Heart left ventricle (tissue), 16 donors: ENCODE measurements around the gene DBNDD1. TPM values are rescaled to one million over a fixed set of nuclear protein-coding genes. Genes with fewer than 3 reads are reported as not detected.

Source experiments
- ATAC-seq, 4 donors: fragments of 200-7000 bp; cut with Tn5 transposase; one replicate each; pipeline ENCODE4 v1.9.1; 2020 to 2022; ENCODE audit warnings: moderate library complexity in 4 of 4, mild to moderate bottlenecking in 3 of 4, moderate number of reproducible peaks in 1 of 4
- DNase-seq, 5 donors: peaks; one replicate each; pipeline ENCODE4 v3.0.0-alpha.2; 2020
- H3K27ac ChIP-seq, 12 donors: fragments of 200-600 bp; sonication (generic) in 4 of 12; one replicate each; pipeline versions ENCODE4 v1.5.0 to v1.8.0; 2016 to 2022; ENCODE audit warnings: mild to moderate bottlenecking in 2 of 12
- H3K27me3 ChIP-seq, 9 donors: fragments of 200-600 bp; sonication (generic) in 2 of 9; one replicate each; pipeline versions ENCODE4 v1.5.1 to v1.8.0; 2016 to 2022; ENCODE audit warnings: mild to moderate bottlenecking in 3 of 9
- H3K36me3 ChIP-seq, 9 donors: fragments of 200-600 bp; sonication (generic) in 2 of 9; one replicate each; pipeline versions ENCODE4 v1.5.0 to v1.8.0; 2018 to 2022; ENCODE audit warnings: mild to moderate bottlenecking in 2 of 9
- H3K4me1 ChIP-seq, 12 donors: fragments of 200-600 bp; sonication (generic) in 4 of 12; one replicate each; pipeline versions ENCODE4 v1.5.0 to v1.8.0; 2016 to 2022; ENCODE audit warnings: mild to moderate bottlenecking in 3 of 12
- H3K4me3 ChIP-seq, 12 donors: fragments of 200-600 bp; sonication (generic) in 4 of 12; one replicate each; pipeline versions ENCODE4 v1.5.0 to v1.8.0; 2017 to 2022; ENCODE audit warnings: mild to moderate bottlenecking in 9 of 12, moderate library complexity in 4 of 12
- H3K9me3 ChIP-seq, 12 donors: fragments of 200-600 bp; sonication (generic) in 4 of 12; one replicate each; pipeline versions ENCODE4 v1.5.0 to v1.8.0; 2016 to 2022; ENCODE audit warnings: mild to moderate bottlenecking in 1 of 12
- CTCF ChIP-seq, 12 donors: fragments of 200-600 bp; sonication (generic) in 4 of 12; IDR thresholded peaks; one replicate each; pipeline versions ENCODE4 v1.5.0 to v1.8.0; 2018 to 2022; ENCODE audit warnings: antibody characterized with exemption in 12 of 12, mild to moderate bottlenecking in 5 of 12
- POLR2A ChIP-seq, 2 donors: fragments of 450-650 bp; IDR thresholded peaks; one replicate each; pipeline ENCODE4 v1.6.1; 2017; ENCODE audit warnings: antibody characterized with exemption in 2 of 2, mild to moderate bottlenecking in 2 of 2, moderate library complexity in 2 of 2
- WGBS, 4 donors: extraction: QIAGEN DNeasy Blood & Tissue Kit in 2 of 4; methylation state at CpG; one replicate each; pipeline versions ENCODE4 v1.1.5 to v1.1.7; 2013 to 2018; 5-methylcytosine and 5-hydroxymethylcytosine counted together
- intact Hi-C, 10 donors: fragments of 100-400 bp; cut with DNase I; formaldehyde crosslinking; loops; one replicate each; pipeline versions ENCODE4 v1.11.1 to v1.14.2; 2022
- polyA plus RNA-seq, 2 donors: library from polyadenylated mRNA; stranded (reverse); fragments of 200-250 nt; gene quantifications; one replicate each; pipeline ENCODE4 v1.2.3, GENCODE V29; 2013
- total RNA-seq, 9 donors: library from RNA; depleted of rRNA in 2 of 9; stranded (reverse); fragments of >200 nt in 2 of 9; fragmentation: NEBNext Ultra II Directional in 3 of 9; extraction: Animal tissue kit (Norgen Biotek cat#: 25700) in 3 of 9; gene quantifications; one replicate each; pipeline versions ENCODE4 v1.1.0 to v1.2.4, GENCODE V29; 2016 to 2023
- donor health status: ischemic (EF 13 %, LVEDD 7.1; RV severe dilation, severe dysfunction).
- donor health status: healthy with polysubstance abuse.
- donor health status: DM: no; HTN: yes; CAD: no.
- donor health status: DM: no; HTN: no; CAD: no.
- donor health status: ischemic (EF 25% LVEDD 6.9; RV normal size, moderate dysfunction).
- donor health status: ischemic (EF 25% LVEDD 5.7; RV mildly dilated, moderate dysfunction).
- donor health status: healthy.
- donor health status: DM: yes; HTN: yes; CAD: no.
- donor health status: ischemic (EF 35%, LVEDD 5.7; RV mildly dilated, moderate dysfunction).
- donor health status: nonischemic (EF 11% LVEDD 7.7; RV severe dilation, severe dysfunction).
- donor health status: DM: yes; HTN: yes; CAD: no.
- donor health status: PGD.
- donor health status: ischemic (EF 29% LVEDD 5.4; RV normal size, mild dysfunction).
- donor health status: nonischemic (EF 23%, LVEDD 6.1; RV moderate dilation, normal function).

Gene DBNDD1
- total and polyA plus RNA-seq, 11 donors = 1.4 to 16.0 (median 4.4) TPM

GRCh38 chr16:90023078-90023447, 3.8 kb upstream of the DBNDD1 start:
- H3K36me3 ChIP-seq = peaks cover 0 to 9% (median 0%) of the 10 kb centered on the region in 9 donors
- H3K4me3 ChIP-seq = peak overlapping the region; percentile 55 to 95 (median 82)
- H3K27ac ChIP-seq = peak overlapping the region in 11 of 12 donors; percentile 47 to 86 (median 70)
- WGBS, 4 donors = 22 to 32% (median 25%) methylated on average over 7 of the region's 7 CpGs
- peaks cover 0 to 10% (median 0%) of the 10 kb centered on the region in 9 donors for H3K27me3 ChIP-seq
- H3K9me3 ChIP-seq = no peaks in the 10 kb centered on the region
- intact Hi-C loops = loop anchor here in 1 of 10 donors (5.0 kb wide), 1 partner anchor 51 kb away; no protein-coding TSS in a partner anchor
- no peak for TF ChIP-seq POLR2A (IDR thresholded peaks at IDR 0.05)
- no peak for TF ChIP-seq CTCF (IDR thresholded peaks at IDR 0.05)
- H3K4me1 ChIP-seq = peaks cover 0 to 51% (median 35%) of the 10 kb centered on the region in 12 donors
- DNase-seq (peak in 1 of 5 donors; percentile 41), ATAC-seq (peak; percentile 11 to 35 (median 20))

- peak overlapping the region in 11 of 12 donors; percentile 47 to 86 (median 70) for H3K27ac ChIP-seq
- no peak for TF ChIP-seq CTCF (IDR thresholded peaks at IDR 0.05)
- TF ChIP-seq POLR2A (IDR thresholded peaks at IDR 0.05) = peak in 1 of 2 donors; percentile 27
- 5 to 9% (median 6%) methylated on average over 28 to 57 of the region's 57 CpGs for WGBS, 4 donors
- peak; percentile 94 to 97 (median 94) for DNase-seq
- no peaks in the 10 kb centered on the region for H3K9me3 ChIP-seq
- peaks cover 0 to 7% (median 0%) of the 10 kb centered on the region in 9 donors for H3K36me3 ChIP-seq
- intact Hi-C loops = loop anchor here in 1 of 10 donors (5.0 kb wide), 1 partner anchor 50 kb away; no protein-coding TSS in a partner anchor
- peaks cover 0 to 51% (median 35%) of the 10 kb centered on the region in 12 donors for H3K4me1 ChIP-seq
- H3K4me3 ChIP-seq = peak overlapping the region; percentile 55 to 95 (median 82)
- ATAC-seq = peak; percentile 86 to 95 (median 90)
- peaks cover 0 to 12% (median 0%) of the 10 kb centered on the region in 9 donors for H3K27me3 ChIP-seq
Observed at GRCh38 chr16:90022209-90023077, 3.2 kb upstream of the DBNDD1 start.

- WGBS, 4 donors = 67 to 85% (median 73%) methylated on average over 2 of the region's 2 CpGs
- ATAC-seq = peak in 3 of 4 donors; percentile 11 to 38 (median 25)
Observed at GRCh38 chr16:90020838-90021382, 1.7 kb upstream of the DBNDD1 start.

More at GRCh38 chr16:90020838-90021382, 1.7 kb upstream of the DBNDD1 start:
- peaks cover 0 to 6% (median 0%) of the 10 kb centered on the region in 9 donors for H3K36me3 ChIP-seq
- no peaks in the 10 kb centered on the region for H3K9me3 ChIP-seq
- intact Hi-C loops = loop anchor here in 1 of 10 donors (5.0 kb wide), 1 partner anchor 49 kb away; no protein-coding TSS in a partner anchor
- H3K27me3 ChIP-seq = peaks cover 0 to 12% (median 0%) of the 10 kb centered on the region in 9 donors
- H3K27ac ChIP-seq = peak overlapping the region in 4 of 12 donors; percentile 20 to 60 (median 36)
- DNase-seq = no peak
- TF ChIP-seq CTCF (IDR thresholded peaks at IDR 0.05) (no peak), POLR2A (IDR thresholded peaks at IDR 0.05) (no peak)
- H3K4me3 ChIP-seq = no peak overlapping the region
- peaks cover 0 to 51% (median 35%) of the 10 kb centered on the region in 12 donors for H3K4me1 ChIP-seq
